Gastroesophageal sphincter (tissue), 4 donors: ENCODE data around the gene TMC1. TPM values are rescaled to one million over a fixed set of nuclear protein-coding genes. Genes with fewer than 3 reads are reported as not detected.
A peak's percentile ranks its signal among the peaks of the same experiment; 100 is the strongest.

Source experiments
- ATAC-seq: fragments of 150-250 bp; one replicate; pipeline ENCODE4 v1.9.1; 2016; ENCODE audit warnings: mild to moderate bottlenecking, moderate library complexity
- H3K27ac ChIP-seq, 4 donors: fragments of 200-600 bp; sonication (generic) in 3 of 4; 1 replicate in 3 of 4; 2 replicates in 1 of 4; pipeline ENCODE4 v1.5.1; 2016 to 2019
- H3K27me3 ChIP-seq: fragments of 200-600 bp; sonication (generic); one replicate; pipeline ENCODE4 v1.5.1; 2019
- H3K36me3 ChIP-seq, 2 donors: fragments of 200-600 bp; sonication (generic); one replicate each; pipeline ENCODE4 v1.5.1; 2019; ENCODE audit warnings: control low read depth in 1 of 2
- H3K4me1 ChIP-seq, 3 donors: fragments of 200-600 bp; sonication (generic); 1 replicate in 2 of 3; 2 replicates in 1 of 3; pipeline ENCODE4 v1.5.1; 2016 to 2019; ENCODE audit warnings: control low read depth in 2 of 3
- H3K4me3 ChIP-seq, 2 donors: fragments of 200-600 bp; sonication (generic); one replicate each; pipeline ENCODE4 v1.5.1; 2019; ENCODE audit warnings: mild to moderate bottlenecking in 1 of 2, moderate library complexity in 1 of 2
- H3K9me3 ChIP-seq, 3 donors: fragments of 200-600 bp; sonication (generic); one replicate each; pipeline ENCODE4 v1.5.1; 2017 to 2019; ENCODE audit warnings: control low read depth in 2 of 3
- EP300 ChIP-seq: sonication (generic); formaldehyde crosslinking; IDR thresholded peaks from one replicate; pipeline ENCODE4 v1.6.1; 2017; ENCODE audit warnings: antibody characterized with exemption, mild to moderate bottlenecking
- POLR2A ChIP-seq, 2 donors: fragments of 450-650 bp; IDR thresholded peaks; one replicate each; pipeline ENCODE4 v1.6.1; 2017; ENCODE audit warnings: antibody characterized with exemption in 2 of 2, mild to moderate bottlenecking in 2 of 2, moderate library complexity in 1 of 2
- POLR2AphosphoS5 ChIP-seq: sonication (generic); formaldehyde crosslinking; IDR thresholded peaks from one replicate; pipeline ENCODE4 v1.6.1; 2017; ENCODE audit warnings: antibody characterized with exemption
- WGBS, 2 donors: methylation state at CpG; one replicate each; pipeline ENCODE4 v1.1.5; 2018; ENCODE audit warnings: low coverage in 1 of 2; 5-methylcytosine and 5-hydroxymethylcytosine counted together
- total RNA-seq, 4 donors: library from RNA; depleted of rRNA; stranded (reverse); fragments of >200 nt; gene quantifications; one replicate each; pipeline ENCODE4 v1.1.0, GENCODE V29; 2016
- TF ChIP-seq, protein P1 (sequence below), 4 experiments: fragments of 200-600 bp in 2 of 4; fragments of 450-650 bp in 2 of 4; sonication (generic) in 1 of 4; IDR thresholded peaks; one replicate each; pipeline ENCODE4 v1.5.1; 2017 to 2019; ENCODE audit warnings: antibody characterized with exemption in 4 of 4, mild to moderate bottlenecking in 2 of 4, moderate library complexity in 2 of 4

Gene TMC1
- total RNA-seq, 4 donors from 2014 or later = not detected

GRCh38 chr9:72728031-72728770 is 206.8 kb downstream of the TMC1 start:
- no peak for TF ChIP-seq EP300
- TF ChIP-seq POLR2AphosphoS5 = no peak
- no peak for TF ChIP-seq POLR2A (IDR thresholded peaks at IDR 0.05)
- TF ChIP-seq, protein P1, sequence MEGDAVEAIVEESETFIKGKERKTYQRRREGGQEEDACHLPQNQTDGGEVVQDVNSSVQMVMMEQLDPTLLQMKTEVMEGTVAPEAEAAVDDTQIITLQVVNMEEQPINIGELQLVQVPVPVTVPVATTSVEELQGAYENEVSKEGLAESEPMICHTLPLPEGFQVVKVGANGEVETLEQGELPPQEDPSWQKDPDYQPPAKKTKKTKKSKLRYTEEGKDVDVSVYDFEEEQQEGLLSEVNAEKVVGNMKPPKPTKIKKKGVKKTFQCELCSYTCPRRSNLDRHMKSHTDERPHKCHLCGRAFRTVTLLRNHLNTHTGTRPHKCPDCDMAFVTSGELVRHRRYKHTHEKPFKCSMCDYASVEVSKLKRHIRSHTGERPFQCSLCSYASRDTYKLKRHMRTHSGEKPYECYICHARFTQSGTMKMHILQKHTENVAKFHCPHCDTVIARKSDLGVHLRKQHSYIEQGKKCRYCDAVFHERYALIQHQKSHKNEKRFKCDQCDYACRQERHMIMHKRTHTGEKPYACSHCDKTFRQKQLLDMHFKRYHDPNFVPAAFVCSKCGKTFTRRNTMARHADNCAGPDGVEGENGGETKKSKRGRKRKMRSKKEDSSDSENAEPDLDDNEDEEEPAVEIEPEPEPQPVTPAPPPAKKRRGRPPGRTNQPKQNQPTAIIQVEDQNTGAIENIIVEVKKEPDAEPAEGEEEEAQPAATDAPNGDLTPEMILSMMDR (IDR thresholded peaks at IDR 0.05) = no peak
- Histone ChIP-seq H3K27me3 (no peaks in the 10 kb centered on the region), H3K27ac (no peak overlapping the region), H3K9me3 (no peaks in the 10 kb centered on the region), H3K36me3 (no peaks in the 10 kb centered on the region), H3K4me3 (no peak overlapping the region), H3K4me1 (no peaks in the 10 kb centered on the region)
- ATAC-seq = no peak

DNA sequence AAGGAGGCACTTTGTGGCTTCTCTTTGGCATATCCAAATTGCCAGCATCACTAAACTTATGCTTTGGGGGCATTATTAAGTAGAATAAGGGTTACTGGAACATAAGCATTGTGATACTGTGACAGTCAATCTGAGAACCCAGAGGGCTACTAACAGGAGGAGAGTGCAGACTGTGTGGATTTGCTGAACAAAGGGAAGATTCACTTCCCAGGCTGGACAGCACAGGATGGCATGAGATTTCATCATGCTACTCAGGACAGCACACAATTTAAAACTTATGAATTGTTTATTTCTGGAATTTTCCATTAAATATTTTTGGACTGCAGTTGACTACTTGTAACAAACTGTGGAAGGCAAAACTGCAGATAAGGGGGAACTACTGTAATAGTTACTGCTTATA is 212.5 kb downstream of the TMC1 start:
- H3K27ac ChIP-seq = no peak overlapping the region
- no peaks in the 10 kb centered on the region for H3K9me3 ChIP-seq
- no peak for ATAC-seq
- no peak for TF ChIP-seq EP300
- no peak for TF ChIP-seq POLR2AphosphoS5
- TF ChIP-seq, protein P1 (IDR thresholded peaks at IDR 0.05) = no peak
- no peak for TF ChIP-seq POLR2A (IDR thresholded peaks at IDR 0.05)
- no peak overlapping the region for H3K4me3 ChIP-seq
- no peaks in the 10 kb centered on the region for H3K4me1 ChIP-seq
- no peaks in the 10 kb centered on the region for H3K36me3 ChIP-seq
- no peaks in the 10 kb centered on the region for H3K27me3 ChIP-seq

- no peaks in the 10 kb centered on the region for H3K36me3 ChIP-seq
- H3K9me3 ChIP-seq = no peaks in the 10 kb centered on the region
- H3K4me3 ChIP-seq = no peak overlapping the region
- no peaks in the 10 kb centered on the region for H3K27me3 ChIP-seq
- ATAC-seq = peak; percentile 73
- no peaks in the 10 kb centered on the region for H3K4me1 ChIP-seq
- TF ChIP-seq EP300 = no peak
- H3K27ac ChIP-seq = no peak overlapping the region
- WGBS, 2 donors = 20 to 67% methylated on average over 1 of the region's 1 CpG
Measured at GRCh38 chr9:72734631-72735030, 213.2 kb downstream of the TMC1 start.

DNA sequence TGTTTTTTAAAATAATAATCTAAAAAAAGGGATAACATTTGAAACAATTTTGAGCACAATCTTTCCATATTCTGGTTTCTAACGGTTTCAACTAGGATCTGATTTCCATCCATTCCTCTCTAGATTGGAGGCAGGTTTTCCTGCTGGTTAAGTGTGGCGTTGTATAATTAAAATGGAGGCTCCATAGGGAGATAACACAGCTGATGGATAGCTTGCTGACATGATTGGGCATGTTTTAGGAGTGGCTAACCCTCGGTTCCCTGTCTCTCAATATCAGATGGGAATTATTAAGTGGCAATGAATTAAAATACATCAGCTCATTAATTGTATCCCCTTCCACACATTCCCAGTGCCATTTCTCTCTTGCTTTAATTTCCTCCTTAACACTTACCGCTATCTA is 222.4 kb downstream of the TMC1 start:
- Histone ChIP-seq H3K36me3 (no peaks in the 10 kb centered on the region), H3K27me3 (no peaks in the 10 kb centered on the region), H3K27ac (no peak overlapping the region), H3K4me1 (no peaks in the 10 kb centered on the region), H3K4me3 (no peak overlapping the region), H3K9me3 (no peaks in the 10 kb centered on the region)
- WGBS, 2 donors = 53 to 74% methylated on average over 4 of the region's 4 CpGs
- TF ChIP-seq EP300 (no peak), POLR2A (IDR thresholded peaks at IDR 0.05) (no peak), POLR2AphosphoS5 (no peak)
- TF ChIP-seq, protein P1 (IDR thresholded peaks at IDR 0.05) = no peak
- ATAC-seq = no peak

GRCh38 chr9:72749276-72749675 is 227.9 kb downstream of the TMC1 start:
- H3K4me1 ChIP-seq = no peaks in the 10 kb centered on the region
- H3K36me3 ChIP-seq = no peaks in the 10 kb centered on the region
- no peaks in the 10 kb centered on the region for H3K27me3 ChIP-seq
- ATAC-seq = no peak
- WGBS, 2 donors = 85 to 86% methylated on average over 1 to 5 of the region's 5 CpGs
- H3K27ac ChIP-seq = no peak overlapping the region
- H3K4me3 ChIP-seq = no peak overlapping the region
- H3K9me3 ChIP-seq = no peaks in the 10 kb centered on the region
- TF ChIP-seq POLR2AphosphoS5 (no peak), POLR2A (IDR thresholded peaks at IDR 0.05) (no peak), EP300 (no peak)
- TF ChIP-seq, protein P1 (IDR thresholded peaks at IDR 0.05) = no peak
